Measurements from ENCODE around the gene CHCHD4. TPM values are rescaled to one million over a fixed set of nuclear protein-coding genes. Genes with fewer than 3 reads are reported as not detected.

Gene CHCHD4
- total and polyA plus RNA-seq, 2 donors from 2014 or later = 12.8 to 33.6 TPM

GRCh38 chr3:14138109-14138877 is 13.6 kb upstream of the CHCHD4 start:
- peaks cover 0 to 5% (median 4%) of the 10 kb centered on the region in 3 donors for H3K4me1 ChIP-seq (ENCODE audit: control insufficient read depth in 2 of 3, insufficient read depth in 2 of 3, low read depth in 1 of 3, low read length in 3 of 3)
- DNase-seq (peak in 2 of 5 donors; percentile 12 to 72), FAIRE-seq (no peak)
- intact Hi-C loops (cut with DNase I) = no loop called here
- no peaks in the 10 kb centered on the region for H3K9me3 ChIP-seq (ENCODE audit: control insufficient read depth in 2 of 3, insufficient read depth in 1 of 3, low read length in 3 of 3)
- TF ChIP-seq CTCF (IDR thresholded peaks at IDR 0.05; ENCODE audit: borderline replicate concordance, extremely low read depth, insufficient read depth) = no peak
- no peak overlapping the region for H3K4me3 ChIP-seq (ENCODE audit: low read length in 3 of 3)
- H3K27me3 ChIP-seq (ENCODE audit: control insufficient read depth, insufficient read depth, low read length) = no peaks in the 10 kb centered on the region
- H3K27ac ChIP-seq (ENCODE audit: low read depth in 2 of 2, low read length in 2 of 2) = no peak overlapping the region
- peaks cover 6 to 41% (median 30%) of the 10 kb centered on the region in 3 donors for H3K36me3 ChIP-seq (ENCODE audit: control insufficient read depth in 2 of 3, insufficient read depth in 3 of 3, low read length in 3 of 3)
- peak overlapping the region in 1 of 3 donors; percentile 23 for H3K9ac ChIP-seq (ENCODE audit: low read length in 3 of 3)

- no peak for TF ChIP-seq CTCF (IDR thresholded peaks at IDR 0.05; ENCODE audit: borderline replicate concordance, extremely low read depth, insufficient read depth)
- H3K9me3 ChIP-seq (ENCODE audit: control insufficient read depth in 2 of 3, insufficient read depth in 1 of 3, low read length in 3 of 3) = no peaks in the 10 kb centered on the region
- intact Hi-C loops (cut with DNase I) = no loop called here
- no peak for FAIRE-seq
- peak overlapping the region in 1 of 3 donors; percentile 23 for H3K9ac ChIP-seq (ENCODE audit: low read length in 3 of 3)
- H3K4me1 ChIP-seq (ENCODE audit: control insufficient read depth in 2 of 3, insufficient read depth in 2 of 3, low read depth in 1 of 3, low read length in 3 of 3) = peaks cover 0 to 5% (median 4%) of the 10 kb centered on the region in 3 donors
- peak overlapping the region in 1 of 2 donors; percentile 34 for H3K27ac ChIP-seq (ENCODE audit: low read depth in 2 of 2, low read length in 2 of 2)
- H3K4me3 ChIP-seq (ENCODE audit: low read length in 3 of 3) = no peak overlapping the region
- H3K36me3 ChIP-seq (ENCODE audit: control insufficient read depth in 2 of 3, insufficient read depth in 3 of 3, low read length in 3 of 3) = peaks cover 6 to 48% (median 33%) of the 10 kb centered on the region in 3 donors
- DNase-seq = no peak
- no peaks in the 10 kb centered on the region for H3K27me3 ChIP-seq (ENCODE audit: control insufficient read depth, insufficient read depth, low read length)
Measured at GRCh38 chr3:14137445-14137844, 12.8 kb upstream of the CHCHD4 start.

- Histone ChIP-seq H3K4me1 (ENCODE audit: control insufficient read depth in 2 of 3, insufficient read depth in 2 of 3, low read depth in 1 of 3, low read length in 3 of 3) (peaks cover 0 to 5% (median 4%) of the 10 kb centered on the region in 3 donors), H3K27me3 (ENCODE audit: control insufficient read depth, insufficient read depth, low read length) (no peaks in the 10 kb centered on the region), H3K4me3 (ENCODE audit: low read length in 3 of 3) (no peak overlapping the region), H3K36me3 (ENCODE audit: control insufficient read depth in 2 of 3, insufficient read depth in 3 of 3, low read length in 3 of 3) (peaks cover 6 to 46% (median 31%) of the 10 kb centered on the region in 3 donors), H3K27ac (ENCODE audit: low read depth in 2 of 2, low read length in 2 of 2) (no peak overlapping the region), H3K9me3 (ENCODE audit: control insufficient read depth in 2 of 3, insufficient read depth in 1 of 3, low read length in 3 of 3) (no peaks in the 10 kb centered on the region), H3K9ac (ENCODE audit: low read length in 3 of 3) (no peak overlapping the region)
- intact Hi-C loops (cut with DNase I) = no loop called here
- FAIRE-seq (no peak), DNase-seq (peak in 1 of 5 donors; percentile 85)
- no peak for TF ChIP-seq CTCF (IDR thresholded peaks at IDR 0.05; ENCODE audit: borderline replicate concordance, extremely low read depth, insufficient read depth)
Measured at GRCh38 chr3:14137004-14137403, 12.3 kb upstream of the CHCHD4 start.

All from kidney (tissue), 14 donors.